Heart left ventricle (tissue), 13 donors: ENCODE results near the gene CASK.

ENCODE experiments used
- POLR2A ChIP-seq, 2 donors: fragments of 450-650 bp; IDR thresholded peaks; one replicate each; pipeline ENCODE4 v1.6.1; 2017; ENCODE audit warnings: antibody characterized with exemption in 2 of 2, mild to moderate bottlenecking in 2 of 2, moderate library complexity in 2 of 2
- TF ChIP-seq, protein P1 (sequence below), 12 donors: fragments of 200-600 bp; sonication (generic) in 4 of 12; IDR thresholded peaks; one replicate each; pipeline versions ENCODE4 v1.5.0 to v1.8.0; 2018 to 2022; ENCODE audit warnings: antibody characterized with exemption in 12 of 12, mild to moderate bottlenecking in 5 of 12
- donor health status: ischemic (EF 13 %, LVEDD 7.1; RV severe dilation, severe dysfunction).
- donor health status: DM: no; HTN: yes; CAD: no.
- donor health status: DM: no; HTN: no; CAD: no.
- donor health status: ischemic (EF 25% LVEDD 6.9; RV normal size, moderate dysfunction).
- donor health status: ischemic (EF 25% LVEDD 5.7; RV mildly dilated, moderate dysfunction).
- donor health status: ischemic (EF 35%, LVEDD 5.7; RV mildly dilated, moderate dysfunction).
- donor health status: nonischemic (EF 11% LVEDD 7.7; RV severe dilation, severe dysfunction).
- donor health status: DM: yes; HTN: yes; CAD: no.
- donor health status: PGD.
- donor health status: ischemic (EF 29% LVEDD 5.4; RV normal size, mild dysfunction).
- donor health status: nonischemic (EF 23%, LVEDD 6.1; RV moderate dilation, normal function).

- TF ChIP-seq POLR2A (IDR thresholded peaks at IDR 0.05): no peak
- TF ChIP-seq, protein P1, sequence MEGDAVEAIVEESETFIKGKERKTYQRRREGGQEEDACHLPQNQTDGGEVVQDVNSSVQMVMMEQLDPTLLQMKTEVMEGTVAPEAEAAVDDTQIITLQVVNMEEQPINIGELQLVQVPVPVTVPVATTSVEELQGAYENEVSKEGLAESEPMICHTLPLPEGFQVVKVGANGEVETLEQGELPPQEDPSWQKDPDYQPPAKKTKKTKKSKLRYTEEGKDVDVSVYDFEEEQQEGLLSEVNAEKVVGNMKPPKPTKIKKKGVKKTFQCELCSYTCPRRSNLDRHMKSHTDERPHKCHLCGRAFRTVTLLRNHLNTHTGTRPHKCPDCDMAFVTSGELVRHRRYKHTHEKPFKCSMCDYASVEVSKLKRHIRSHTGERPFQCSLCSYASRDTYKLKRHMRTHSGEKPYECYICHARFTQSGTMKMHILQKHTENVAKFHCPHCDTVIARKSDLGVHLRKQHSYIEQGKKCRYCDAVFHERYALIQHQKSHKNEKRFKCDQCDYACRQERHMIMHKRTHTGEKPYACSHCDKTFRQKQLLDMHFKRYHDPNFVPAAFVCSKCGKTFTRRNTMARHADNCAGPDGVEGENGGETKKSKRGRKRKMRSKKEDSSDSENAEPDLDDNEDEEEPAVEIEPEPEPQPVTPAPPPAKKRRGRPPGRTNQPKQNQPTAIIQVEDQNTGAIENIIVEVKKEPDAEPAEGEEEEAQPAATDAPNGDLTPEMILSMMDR (IDR thresholded peaks at IDR 0.05): no peak
Observed at GRCh38 chrX:41722816-41723618, 200.3 kb downstream of the CASK start.
